Activated B cell treated with CpG ODN at 0.5 μM for 24 hours (primary cell): ENCODE measurements around the gene KRTAP10-7. TPM values are rescaled to one million over a fixed set of nuclear protein-coding genes. Genes with fewer than 3 reads are reported as not detected.
"Not testable (repeated sequence)": the region's sequence is repeated elsewhere in the genome, so short reads cannot be mapped to it uniquely, and the experiment has no call there.

Source experiments
- ATAC-seq: fragments of 200-7000 bp; cut with Tn5 transposase; one replicate; pipeline ENCODE4 v1.10.0; 2021; ENCODE audit warnings: low read depth, mild to moderate bottlenecking, moderate library complexity
- CTCF ChIA-PET: fragments of 350-600 bp; sonication (Branson Sonifier 250); formaldehyde crosslinking; loops from one replicate; lab custom pipeline; 2021; ENCODE audit warnings: antibody characterized with exemption; lab: Charles Lee
- POLR2A ChIA-PET: fragments of 350-600 bp; sonication (Branson Sonifier 250); formaldehyde crosslinking; loops from one replicate; lab custom pipeline; 2021; ENCODE audit warnings: antibody characterized with exemption; lab: Charles Lee
- DNase-seq: peaks from one replicate; pipeline ENCODE4 v3.0.0; 2022
- H3K27ac Mint-ChIP-seq: one replicate; pipeline ENCODE4 v1.8.0; 2020; ENCODE audit warnings: mixed read lengths
- H3K27me3 Mint-ChIP-seq: one replicate; pipeline ENCODE4 v1.8.0; 2021; ENCODE audit warnings: mixed read lengths
- H3K36me3 Mint-ChIP-seq: one replicate; pipeline ENCODE4 v1.8.0; 2021; ENCODE audit warnings: low read depth, mixed read lengths
- H3K4me1 Mint-ChIP-seq: one replicate; pipeline ENCODE4 v1.8.0; 2021; ENCODE audit warnings: mixed read lengths
- H3K4me3 Mint-ChIP-seq: one replicate; pipeline ENCODE4 v1.8.0; 2020; ENCODE audit warnings: mild to moderate bottlenecking, mixed read lengths
- H3K9me3 Mint-ChIP-seq: one replicate; pipeline ENCODE4 v1.8.0; 2020; ENCODE audit warnings: mixed read lengths
- intact Hi-C: fragments of 100-400 bp; cut with micrococcal nuclease; formaldehyde crosslinking; loops from one replicate; pipeline ENCODE4 v1.15.1; 2024
- total RNA-seq: library from RNA; stranded (reverse); gene quantifications from 2 replicates; pipeline ENCODE4 v1.2.3, GENCODE V29; 2022
- TF ChIP-seq, protein P1 (sequence below): fragments of 200-600 bp; IDR thresholded peaks from one replicate; pipeline ENCODE4 v1.8.0; 2022; ENCODE audit warnings: antibody characterized with exemption, mild to moderate bottlenecking

Gene KRTAP10-7
- total RNA-seq, 1 donor from 2014 or later, result not detected

- CTCF ChIA-PET, result no interaction called here
- Mint-ChIP-seq H3K4me1 (no peaks in the 10 kb centered on the region), H3K27me3 (peaks cover 23% of the 10 kb centered on the region), H3K9me3 (peaks cover 4% of the 10 kb centered on the region), H3K4me3 (no peak overlapping the region), H3K36me3 (no peaks in the 10 kb centered on the region), H3K27ac (no peak overlapping the region)
- POLR2A ChIA-PET, result no interaction called here
- ATAC-seq (no peak), DNase-seq (no peak)
- TF ChIP-seq, protein P1, sequence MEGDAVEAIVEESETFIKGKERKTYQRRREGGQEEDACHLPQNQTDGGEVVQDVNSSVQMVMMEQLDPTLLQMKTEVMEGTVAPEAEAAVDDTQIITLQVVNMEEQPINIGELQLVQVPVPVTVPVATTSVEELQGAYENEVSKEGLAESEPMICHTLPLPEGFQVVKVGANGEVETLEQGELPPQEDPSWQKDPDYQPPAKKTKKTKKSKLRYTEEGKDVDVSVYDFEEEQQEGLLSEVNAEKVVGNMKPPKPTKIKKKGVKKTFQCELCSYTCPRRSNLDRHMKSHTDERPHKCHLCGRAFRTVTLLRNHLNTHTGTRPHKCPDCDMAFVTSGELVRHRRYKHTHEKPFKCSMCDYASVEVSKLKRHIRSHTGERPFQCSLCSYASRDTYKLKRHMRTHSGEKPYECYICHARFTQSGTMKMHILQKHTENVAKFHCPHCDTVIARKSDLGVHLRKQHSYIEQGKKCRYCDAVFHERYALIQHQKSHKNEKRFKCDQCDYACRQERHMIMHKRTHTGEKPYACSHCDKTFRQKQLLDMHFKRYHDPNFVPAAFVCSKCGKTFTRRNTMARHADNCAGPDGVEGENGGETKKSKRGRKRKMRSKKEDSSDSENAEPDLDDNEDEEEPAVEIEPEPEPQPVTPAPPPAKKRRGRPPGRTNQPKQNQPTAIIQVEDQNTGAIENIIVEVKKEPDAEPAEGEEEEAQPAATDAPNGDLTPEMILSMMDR, result no peak
- intact Hi-C loops, result no loop called here
Observed at GRCh38 chr21:44599264-44600029, 950 bp upstream of the KRTAP10-7 start.

GRCh38 chr21:44601091-44601490, 694 bp downstream of the KRTAP10-7 start:
- H3K4me1 Mint-ChIP-seq, intact Hi-C loops, ATAC-seq, CTCF ChIA-PET, H3K4me3 Mint-ChIP-seq, H3K27ac Mint-ChIP-seq, POLR2A ChIA-PET, H3K36me3 Mint-ChIP-seq, DNase-seq: not testable (repeated sequence)
- peaks cover 12% of the 10 kb centered on the region for H3K9me3 Mint-ChIP-seq
- peaks cover 26% of the 10 kb centered on the region for H3K27me3 Mint-ChIP-seq

GRCh38 chr21:44601596-44602462, 1.4 kb downstream of the KRTAP10-7 start:
- CTCF ChIA-PET, result no interaction called here
- no peak overlapping the region for H3K27ac Mint-ChIP-seq

GRCh38 chr21:44602463-44602850, 2.1 kb downstream of the KRTAP10-7 start:
- H3K9me3 Mint-ChIP-seq, result peaks cover 15% of the 10 kb centered on the region
- no peaks in the 10 kb centered on the region for H3K36me3 Mint-ChIP-seq
- no peak for ATAC-seq
- intact Hi-C loops, result no loop called here
- no peak overlapping the region for H3K27ac Mint-ChIP-seq
- H3K4me3 Mint-ChIP-seq, result no peak overlapping the region
- DNase-seq, result no peak
- ChIA-PET POLR2A (no interaction called here), CTCF (no interaction called here)
- TF ChIP-seq, protein P1, result no peak
- peaks cover 30% of the 10 kb centered on the region for H3K27me3 Mint-ChIP-seq
- no peaks in the 10 kb centered on the region for H3K4me1 Mint-ChIP-seq

More at GRCh38 chr21:44601596-44602462, 1.4 kb downstream of the KRTAP10-7 start:
- Mint-ChIP-seq H3K4me1 (no peaks in the 10 kb centered on the region), H3K9me3 (peaks cover 15% of the 10 kb centered on the region), H3K4me3 (no peak overlapping the region), H3K36me3 (no peaks in the 10 kb centered on the region), H3K27me3 (peaks cover 30% of the 10 kb centered on the region)
- intact Hi-C loops, result no loop called here
- no peak for DNase-seq
- POLR2A ChIA-PET, result no interaction called here
- TF ChIP-seq, protein P1, result no peak
- ATAC-seq, result no peak

GRCh38 chr21:44603109-44603875, 2.9 kb downstream of the KRTAP10-7 start:
- no peaks in the 10 kb centered on the region for H3K36me3 Mint-ChIP-seq
- intact Hi-C loops, result no loop called here
- DNase-seq, result no peak
- H3K4me1 Mint-ChIP-seq, result no peaks in the 10 kb centered on the region
- ATAC-seq, result no peak
- no peak overlapping the region for H3K27ac Mint-ChIP-seq
- TF ChIP-seq, protein P1, result no peak
- H3K4me3 Mint-ChIP-seq, result no peak overlapping the region
- ChIA-PET POLR2A (no interaction called here), CTCF (no interaction called here)
- peaks cover 15% of the 10 kb centered on the region for H3K9me3 Mint-ChIP-seq
- peaks cover 27% of the 10 kb centered on the region for H3K27me3 Mint-ChIP-seq
